VCaP (cell line): ENCODE data around the gene TRPM2.

Source experiments
- H3K27ac ChIP-seq: fragments of 450-650 bp; 2 replicates; pipeline ENCODE4 v1.5.1; 2017
- CTCF ChIP-seq: fragments of 450-650 bp; conservative IDR thresholded peaks from 2 replicates; pipeline ENCODE4 v1.5.1; 2017; ENCODE audit warnings: mild to moderate bottlenecking, moderate library complexity

The TRPM2 gene

GRCh38 chr21:44363278-44363677 lies 9.9 kb downstream of the TRPM2 start:
- no peak overlapping the region for H3K27ac ChIP-seq
- no peak for TF ChIP-seq CTCF

- no peak for TF ChIP-seq CTCF
- no peak overlapping the region for H3K27ac ChIP-seq
These were observed 11.0 kb downstream of the TRPM2 start for GRCh38 chr21:44364151-44365053.

GRCh38 chr21:44365251-44365966 lies 12.0 kb downstream of the TRPM2 start:
- no peak for TF ChIP-seq CTCF
- no peak overlapping the region for H3K27ac ChIP-seq

GRCh38 chr21:44365967-44366585 lies 12.7 kb downstream of the TRPM2 start:
- H3K27ac ChIP-seq, result no peak overlapping the region
- no peak for TF ChIP-seq CTCF

- TF ChIP-seq CTCF, result no peak
- H3K27ac ChIP-seq, result no peak overlapping the region
These were observed 13.3 kb downstream of the TRPM2 start for GRCh38 chr21:44366586-44367211.

- peak; percentile 65 for TF ChIP-seq CTCF
- H3K27ac ChIP-seq, result no peak overlapping the region
These were observed 15.5 kb downstream of the TRPM2 start for GRCh38 chr21:44368711-44369446.
